GM12891 (cell line): Measurements from ENCODE around the gene PXDC1.

Experiments
- PAX5 ChIP-seq: IDR thresholded peaks from 2 replicates; pipeline ENCODE4 v1.6.1; 2011; ENCODE audit warnings: low read length, moderate library complexity, mild to moderate bottlenecking; ENCODE audit not compliant: insufficient read depth, severe bottlenecking
- POLR2A ChIP-seq: IDR thresholded peaks from 2 replicates; pipeline ENCODE4 v1.6.1; 2011; ENCODE audit warnings: low read depth, low read length, control low read depth
- POLR2AphosphoS5 ChIP-seq: IDR thresholded peaks from 2 replicates; pipeline ENCODE4 v1.6.1; 2011; ENCODE audit warnings: low read depth, low read length, control low read depth
- SPI1 ChIP-seq: IDR thresholded peaks from 2 replicates; pipeline ENCODE4 v1.6.1; 2011; ENCODE audit warnings: low read depth, low read length, control low read depth
- TAF1 ChIP-seq: IDR thresholded peaks from 2 replicates; pipeline ENCODE4 v1.6.1; 2011; ENCODE audit warnings: low read depth, low read length, control low read depth

- TF ChIP-seq POLR2A (no peak), POLR2AphosphoS5 (no peak), SPI1 (peak; percentile 60), TAF1 (no peak), PAX5 (no peak)
These were observed 42.6 kb upstream of the PXDC1 start for GRCh38 chr6:3794092-3794491.
